G401.6 (cell line): ENCODE results near the gene ANKRD63.

Experiments
- FAIRE-seq: peaks from 2 replicates; lab custom pipeline; 2012; peaks lifted over from hg19 to GRCh38; lab: Jason Lieb, UNC

The ANKRD63 gene

GRCh38 chr15:40312370-40313158 is 29.7 kb upstream of the ANKRD63 start:
- no peak for FAIRE-seq

- no peak for FAIRE-seq
Measured at GRCh38 chr15:40310993-40311392, 28.1 kb upstream of the ANKRD63 start.

- peak; percentile 15 for FAIRE-seq
Measured at GRCh38 chr15:40310001-40310959, 27.4 kb upstream of the ANKRD63 start.

GRCh38 chr15:40309344-40309862 is 26.5 kb upstream of the ANKRD63 start:
- FAIRE-seq, result no peak

GRCh38 chr15:40307421-40308211 is 24.8 kb upstream of the ANKRD63 start, which contains the start of gene PLCB2:
Gene PLCB2 (minus strand): TSS chr15:40307935. CDS start chr15:40307672, 263 bp downstream.
- no peak for FAIRE-seq

GRCh38 chr15:40306908-40307307 is 24.0 kb upstream of the ANKRD63 start:
- FAIRE-seq, result no peak

GRCh38 chr15:40306371-40306770 is 23.5 kb upstream of the ANKRD63 start:
- no peak for FAIRE-seq

GRCh38 chr15:40305281-40305680 is 22.4 kb upstream of the ANKRD63 start:
- no peak for FAIRE-seq

GRCh38 chr15:40303576-40303975 is 20.7 kb upstream of the ANKRD63 start:
- FAIRE-seq, result no peak

GRCh38 chr15:40302981-40303380 is 20.1 kb upstream of the ANKRD63 start:
- no peak for FAIRE-seq

- FAIRE-seq, result no peak
Measured at GRCh38 chr15:40302288-40302886, 19.5 kb upstream of the ANKRD63 start.

- no peak for FAIRE-seq
Measured at GRCh38 chr15:40301467-40302179, 18.8 kb upstream of the ANKRD63 start.

- no peak for FAIRE-seq
Measured at GRCh38 chr15:40300771-40301170, 17.9 kb upstream of the ANKRD63 start.

GRCh38 chr15:40300367-40300766 is 17.5 kb upstream of the ANKRD63 start:
- no peak for FAIRE-seq

- no peak for FAIRE-seq
Measured at GRCh38 chr15:40298216-40298935, 15.5 kb upstream of the ANKRD63 start.

- no peak for FAIRE-seq
Measured at GRCh38 chr15:40297356-40297755, 14.5 kb upstream of the ANKRD63 start.

GRCh38 chr15:40296561-40297230 is 13.8 kb upstream of the ANKRD63 start:
- FAIRE-seq, result no peak

- no peak for FAIRE-seq
Measured at GRCh38 chr15:40295877-40296560, 13.2 kb upstream of the ANKRD63 start.

- FAIRE-seq, result no peak
Measured at GRCh38 chr15:40295297-40295696, 12.4 kb upstream of the ANKRD63 start.
